Gastrocnemius medialis (tissue), 4 donors: ENCODE measurements around the gene MLST8.

Experiments
- POLR2A ChIP-seq, 2 donors: fragments of 450-650 bp; IDR thresholded peaks; one replicate each; pipeline ENCODE4 v1.6.1; 2017; ENCODE audit warnings: antibody characterized with exemption in 2 of 2, mild to moderate bottlenecking in 2 of 2, moderate library complexity in 2 of 2
- TF ChIP-seq, protein P1 (sequence below), 5 experiments: fragments of 450-650 bp in 3 of 5; fragments of 200-600 bp in 2 of 5; sonication (generic) in 2 of 5; IDR thresholded peaks in 4 of 5; conservative IDR thresholded peaks in 1 of 5; 1 replicate in 4 of 5; 2 replicates in 1 of 5; pipeline ENCODE4 v1.5.1; 2016 to 2019; ENCODE audit warnings: antibody characterized with exemption in 5 of 5, mild to moderate bottlenecking in 3 of 5, moderate library complexity in 3 of 5

DNA sequence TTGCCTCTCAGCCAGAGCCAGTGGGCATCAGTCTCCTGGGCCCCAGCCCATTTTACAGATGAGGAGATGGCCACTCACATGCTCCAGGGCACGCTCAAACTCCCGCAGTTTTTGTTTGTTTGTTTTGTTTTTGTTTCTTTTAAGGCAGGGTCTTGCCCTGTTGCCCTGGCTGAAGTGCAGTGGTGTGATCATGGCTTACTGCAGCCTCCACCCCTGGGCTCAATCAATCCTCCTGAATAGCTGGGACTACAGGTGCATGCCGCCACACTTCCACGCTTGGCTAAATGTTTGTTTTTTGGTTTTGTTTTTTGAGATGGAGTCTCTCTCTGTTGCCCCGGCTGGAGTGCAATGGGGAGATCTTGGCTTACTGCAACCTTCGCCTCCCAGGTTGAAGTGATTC is 21.7 kb downstream of the MLST8 start:
- TF ChIP-seq, protein P1, sequence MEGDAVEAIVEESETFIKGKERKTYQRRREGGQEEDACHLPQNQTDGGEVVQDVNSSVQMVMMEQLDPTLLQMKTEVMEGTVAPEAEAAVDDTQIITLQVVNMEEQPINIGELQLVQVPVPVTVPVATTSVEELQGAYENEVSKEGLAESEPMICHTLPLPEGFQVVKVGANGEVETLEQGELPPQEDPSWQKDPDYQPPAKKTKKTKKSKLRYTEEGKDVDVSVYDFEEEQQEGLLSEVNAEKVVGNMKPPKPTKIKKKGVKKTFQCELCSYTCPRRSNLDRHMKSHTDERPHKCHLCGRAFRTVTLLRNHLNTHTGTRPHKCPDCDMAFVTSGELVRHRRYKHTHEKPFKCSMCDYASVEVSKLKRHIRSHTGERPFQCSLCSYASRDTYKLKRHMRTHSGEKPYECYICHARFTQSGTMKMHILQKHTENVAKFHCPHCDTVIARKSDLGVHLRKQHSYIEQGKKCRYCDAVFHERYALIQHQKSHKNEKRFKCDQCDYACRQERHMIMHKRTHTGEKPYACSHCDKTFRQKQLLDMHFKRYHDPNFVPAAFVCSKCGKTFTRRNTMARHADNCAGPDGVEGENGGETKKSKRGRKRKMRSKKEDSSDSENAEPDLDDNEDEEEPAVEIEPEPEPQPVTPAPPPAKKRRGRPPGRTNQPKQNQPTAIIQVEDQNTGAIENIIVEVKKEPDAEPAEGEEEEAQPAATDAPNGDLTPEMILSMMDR (IDR thresholded peaks at IDR 0.05 in 4 of 5, conservative IDR thresholded peaks at IDR 0.05 in 1 of 5) = no peak
- TF ChIP-seq POLR2A (IDR thresholded peaks at IDR 0.05) = no peak
